Measurements from ENCODE around the gene SPTBN1. TPM values are rescaled to one million over a fixed set of nuclear protein-coding genes. Genes with fewer than 3 reads are reported as not detected.
A peak's percentile ranks its signal among the peaks of the same experiment; 100 is the strongest.

The SPTBN1 gene
- total RNA-seq, 4 donors from 2014 or later: 65.0 to 217 (median 85.3) TPM

- no peaks in the 10 kb centered on the region for H3K9me3 ChIP-seq
- no peak overlapping the region for H3K27ac ChIP-seq
- TF ChIP-seq POLR2A (IDR thresholded peaks at IDR 0.05): no peak
- H3K4me1 ChIP-seq: peaks cover 0 to 44% (median 4%) of the 10 kb centered on the region in 3 donors
- no peak for DNase-seq
- peaks cover under 1 to 100% (median 21%) of the 10 kb centered on the region in 3 donors for H3K36me3 ChIP-seq
- H3K27me3 ChIP-seq: no peaks in the 10 kb centered on the region
- no peak overlapping the region for H3K4me3 ChIP-seq
- 92 to 95% methylated on average over 5 of the region's 5 CpGs for WGBS, 2 donors
- intact Hi-C loops (cut with DNase I): no loop called here
These were observed 164.8 kb downstream of the SPTBN1 start for GRCh38 chr2:54620948-54621347.

- intact Hi-C loops (cut with DNase I): no loop called here
- H3K4me1 ChIP-seq: peaks cover 0 to 17% (median 0%) of the 10 kb centered on the region in 3 donors
- WGBS, 2 donors: 58 to 80% methylated on average over 12 of the region's 12 CpGs
These were observed 168.5 kb downstream of the SPTBN1 start for GRCh38 chr2:54624591-54625071.

GRCh38 chr2:54626131-54626530, 170.0 kb downstream of the SPTBN1 start:
- WGBS, 2 donors: 92 to 96% methylated on average over 7 of the region's 7 CpGs
- DNase-seq: no peak
- peak overlapping the region in 1 of 4 donors; percentile 22 for H3K27ac ChIP-seq
- intact Hi-C loops (cut with DNase I): no loop called here
- H3K9me3 ChIP-seq: no peaks in the 10 kb centered on the region
- H3K4me1 ChIP-seq: peaks cover 0 to 20% (median 3%) of the 10 kb centered on the region in 3 donors
- H3K4me3 ChIP-seq: no peak overlapping the region
- no peaks in the 10 kb centered on the region for H3K27me3 ChIP-seq
- H3K36me3 ChIP-seq: peaks cover 34 to 100% (median 58%) of the 10 kb centered on the region in 3 donors
- TF ChIP-seq CTCF (IDR thresholded peaks at IDR 0.05) (no peak), POLR2A (IDR thresholded peaks at IDR 0.05) (no peak)

More at GRCh38 chr2:54624591-54625071, 168.5 kb downstream of the SPTBN1 start:
- H3K27ac ChIP-seq: peak overlapping the region in 1 of 4 donors; percentile 14
- TF ChIP-seq POLR2A (IDR thresholded peaks at IDR 0.05): no peak
- no peak for TF ChIP-seq CTCF (IDR thresholded peaks at IDR 0.05)
- DNase-seq: no peak
- H3K4me3 ChIP-seq: no peak overlapping the region
- H3K36me3 ChIP-seq: peaks cover 25 to 100% (median 48%) of the 10 kb centered on the region in 3 donors
- no peaks in the 10 kb centered on the region for H3K27me3 ChIP-seq
- no peaks in the 10 kb centered on the region for H3K9me3 ChIP-seq

- WGBS, 2 donors: 100% methylated on average over 1 to 2 of the region's 2 CpGs
- H3K36me3 ChIP-seq: peaks cover 37 to 100% (median 61%) of the 10 kb centered on the region in 3 donors
- no peaks in the 10 kb centered on the region for H3K27me3 ChIP-seq
- no peak overlapping the region for H3K4me3 ChIP-seq
- peaks cover 0 to 26% (median 3%) of the 10 kb centered on the region in 3 donors for H3K4me1 ChIP-seq
- peak overlapping the region in 2 of 4 donors; percentile 21 to 22 for H3K27ac ChIP-seq
- no peaks in the 10 kb centered on the region for H3K9me3 ChIP-seq
- TF ChIP-seq POLR2A (IDR thresholded peaks at IDR 0.05): no peak
- TF ChIP-seq CTCF (IDR thresholded peaks at IDR 0.05): no peak
- DNase-seq: no peak
- intact Hi-C loops (cut with DNase I): no loop called here
These were observed 170.8 kb downstream of the SPTBN1 start for GRCh38 chr2:54626884-54627283.

GRCh38 chr2:54627973-54628372, 171.8 kb downstream of the SPTBN1 start:
- peaks cover 0 to 31% (median 3%) of the 10 kb centered on the region in 3 donors for H3K4me1 ChIP-seq
- no peak for TF ChIP-seq CTCF (IDR thresholded peaks at IDR 0.05)
- no peak for TF ChIP-seq POLR2A (IDR thresholded peaks at IDR 0.05)
- no peak overlapping the region for H3K27ac ChIP-seq
- 94 to 100% methylated on average over 5 to 6 of the region's 6 CpGs for WGBS, 2 donors
- no peak for DNase-seq
- no peak overlapping the region for H3K4me3 ChIP-seq
- intact Hi-C loops (cut with DNase I): no loop called here
- peaks cover 42 to 100% (median 63%) of the 10 kb centered on the region in 3 donors for H3K36me3 ChIP-seq
- no peaks in the 10 kb centered on the region for H3K27me3 ChIP-seq
- no peaks in the 10 kb centered on the region for H3K9me3 ChIP-seq
